Left colon (tissue), 2 donors: ENCODE measurements around the gene DNAAF5. TPM values are rescaled to one million over a fixed set of nuclear protein-coding genes. Genes with fewer than 3 reads are reported as not detected.

Experiments
- ATAC-seq: fragments of 200-7000 bp; cut with Tn5 transposase; one replicate; pipeline ENCODE4 v1.9.1; 2020; ENCODE audit warnings: mild to moderate bottlenecking, moderate library complexity
- DNase-seq, 2 donors: peaks; one replicate each; pipeline ENCODE4 v3.0.0-alpha.2; 2020
- intact Hi-C, 2 donors: fragments of 100-400 bp; cut with DNase I in 1 of 2; cut with micrococcal nuclease in 1 of 2; formaldehyde crosslinking; loops; one replicate each; pipeline versions ENCODE4 v1.11.2 to v1.14.0; 2022; cut with DNase I, micrococcal nuclease
- total RNA-seq, 2 donors: library from RNA; stranded (reverse); fragmentation: NEBNext Ultra II Directional; extraction: Animal tissue kit (Norgen Biotek cat#: 25700); gene quantifications; one replicate each; pipeline ENCODE4 v1.2.1, GENCODE V29; 2021
- donor health status: DM: no; HTN: no; CAD: no.
- donor health status: DM: yes; HTN: yes; CAD: no.

The DNAAF5 gene
- total RNA-seq, 2 donors from 2014 or later = 27.8 to 37.1 TPM

DNA sequence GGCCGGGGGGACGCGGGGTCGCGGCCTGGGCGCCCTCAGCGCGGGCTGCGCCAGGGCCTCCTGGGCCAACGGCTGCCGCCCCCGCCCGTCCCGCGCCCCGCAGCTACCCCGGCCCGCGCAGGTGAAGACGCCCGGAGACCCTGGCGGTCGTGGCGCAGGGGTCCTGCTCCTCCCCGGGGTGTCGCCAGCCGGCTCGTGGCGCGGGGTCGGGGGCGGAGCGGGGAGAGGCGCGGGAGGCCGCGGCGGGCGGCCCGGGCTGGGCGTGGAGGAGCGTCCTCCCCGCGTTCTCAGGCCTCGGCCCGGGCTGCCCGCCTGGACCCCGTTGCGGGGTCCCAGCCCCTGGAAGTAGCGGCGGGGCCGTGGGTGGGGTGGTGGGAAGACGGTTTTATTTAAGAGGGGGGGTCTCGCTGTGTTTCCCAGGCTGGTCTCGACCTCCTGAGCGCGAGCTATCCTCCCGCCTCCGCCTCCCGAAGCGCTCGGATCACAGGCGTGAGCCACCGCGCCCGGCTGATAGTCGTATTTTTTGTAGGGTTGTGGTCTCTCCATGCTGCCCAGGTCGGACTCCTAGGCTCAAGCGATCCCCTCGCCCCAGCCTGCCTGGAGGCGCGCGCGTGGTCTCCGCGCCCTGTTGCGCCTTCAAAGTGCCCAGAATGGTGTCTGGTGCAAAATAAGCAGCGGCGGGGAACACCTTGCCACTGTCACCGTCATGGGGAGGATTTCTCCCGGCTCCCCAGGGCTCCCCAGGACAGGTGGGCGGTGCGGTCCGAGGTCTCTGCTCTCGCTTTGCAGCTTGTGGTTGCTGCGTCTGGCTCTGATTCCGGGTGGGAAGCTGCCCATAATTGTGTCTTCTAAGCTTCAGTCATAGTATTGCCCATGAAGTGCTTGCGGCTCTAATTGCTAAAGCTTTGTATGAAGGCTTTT, 90.5 kb downstream of the DNAAF5 start:
- intact Hi-C loops = no loop called here
- DNase-seq = peak in 1 of 2 donors; percentile 52
- peak; percentile 31 for ATAC-seq

DNA sequence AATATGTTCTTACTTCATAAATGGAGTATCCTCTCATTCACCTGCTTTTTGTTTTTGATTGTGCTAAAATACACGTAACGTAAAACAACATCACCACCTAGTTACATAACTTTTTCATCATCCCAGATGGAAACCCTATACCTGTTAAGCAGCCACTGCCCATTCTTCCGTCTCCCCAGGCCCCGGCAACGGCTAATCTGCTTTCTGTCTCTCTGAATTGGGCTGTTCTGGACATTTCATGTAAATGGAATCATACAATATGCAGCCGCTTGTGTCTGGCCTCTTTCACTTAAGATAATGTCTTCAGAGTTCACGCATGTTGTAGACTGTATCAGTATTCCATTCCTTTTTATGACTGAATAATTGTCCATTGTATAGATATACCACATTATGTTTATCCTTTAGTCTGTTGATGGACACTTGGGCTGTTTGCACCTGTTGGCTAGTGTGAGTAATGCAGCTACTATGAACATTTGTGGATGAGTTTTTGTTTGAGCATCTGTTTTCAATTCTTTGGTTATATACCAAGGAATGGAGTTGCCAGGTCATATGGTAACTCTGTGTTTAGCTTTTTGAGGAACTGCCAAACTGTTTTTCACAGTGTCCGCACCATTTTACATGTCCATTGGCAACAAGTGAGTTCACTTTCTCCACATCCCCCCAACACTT, 91.7 kb downstream of the DNAAF5 start:
- ATAC-seq = no peak
- no peak for DNase-seq
- intact Hi-C loops = no loop called here

DNA sequence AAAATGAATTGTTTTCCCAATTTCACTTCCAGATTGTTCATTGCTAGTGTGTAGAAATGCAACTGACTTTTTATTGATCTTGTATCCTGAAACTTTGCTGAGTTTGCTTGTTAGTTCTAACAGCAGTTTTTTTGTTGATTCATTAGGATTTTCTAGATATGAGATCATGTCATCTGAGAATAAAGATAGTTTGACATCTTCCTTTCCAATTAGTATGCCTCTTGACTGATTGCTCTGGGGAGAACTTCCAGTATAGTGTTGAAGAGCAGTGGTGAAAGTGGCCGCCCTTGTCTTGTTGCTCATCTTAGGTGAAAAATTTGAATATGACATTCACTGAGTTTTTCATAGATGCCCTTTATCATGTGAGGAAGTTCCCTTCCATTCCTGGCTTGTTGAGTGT, 93.8 kb downstream of the DNAAF5 start:
- DNase-seq (no peak), ATAC-seq (no peak)
- intact Hi-C loops = no loop called here

DNA sequence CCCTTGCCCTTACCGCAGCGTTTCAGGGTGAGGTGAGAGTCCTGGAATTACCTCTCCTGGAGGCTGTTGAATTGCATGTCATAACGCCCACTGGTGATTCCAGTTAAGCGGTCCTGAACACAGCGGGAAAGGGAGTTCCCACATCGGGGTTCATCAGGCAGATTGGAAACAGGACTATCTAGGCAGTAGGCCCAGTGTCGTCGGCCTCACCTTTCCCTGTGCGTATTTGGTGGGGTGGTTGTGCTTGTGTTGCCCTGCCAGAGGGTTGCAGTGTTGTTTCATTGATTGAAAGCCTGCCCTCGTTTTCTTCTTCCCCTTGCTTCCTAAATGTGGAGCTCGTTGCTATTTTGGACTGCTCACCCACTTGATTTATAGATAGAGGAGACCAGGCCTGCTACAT, 95.2 kb downstream of the DNAAF5 start:
- DNase-seq (no peak), ATAC-seq (peak; percentile 20)
- intact Hi-C loops = no loop called here

DNA sequence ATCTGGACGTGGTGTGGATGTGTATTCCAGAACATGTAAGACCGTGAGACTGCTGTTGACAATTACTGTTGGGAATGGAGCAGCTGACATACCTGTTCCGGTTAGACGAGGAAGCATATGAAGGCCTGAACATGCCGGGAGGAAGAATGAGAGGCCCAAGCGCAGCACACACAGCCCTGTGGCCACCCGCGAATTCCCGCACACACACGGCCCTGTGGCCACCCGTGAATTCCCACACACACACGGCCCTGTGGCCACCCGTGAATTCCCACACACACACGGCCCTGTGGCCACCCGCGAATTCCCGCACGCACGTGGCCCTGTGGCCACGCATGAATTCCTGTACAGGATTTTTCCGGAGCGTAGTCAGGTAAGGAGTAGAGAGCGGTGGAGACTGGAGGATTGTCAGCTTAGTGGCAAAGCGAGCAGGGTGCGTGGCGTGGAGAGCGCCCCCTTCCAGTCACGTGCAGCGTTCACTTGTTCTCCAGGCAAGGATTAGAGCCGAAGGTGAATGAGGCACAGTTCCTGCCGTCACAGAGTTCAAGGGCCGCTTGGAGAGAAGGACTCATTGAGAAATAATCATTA, 96.3 kb downstream of the DNAAF5 start:
- ATAC-seq (no peak), DNase-seq (no peak)
- intact Hi-C loops = no loop called here

DNA sequence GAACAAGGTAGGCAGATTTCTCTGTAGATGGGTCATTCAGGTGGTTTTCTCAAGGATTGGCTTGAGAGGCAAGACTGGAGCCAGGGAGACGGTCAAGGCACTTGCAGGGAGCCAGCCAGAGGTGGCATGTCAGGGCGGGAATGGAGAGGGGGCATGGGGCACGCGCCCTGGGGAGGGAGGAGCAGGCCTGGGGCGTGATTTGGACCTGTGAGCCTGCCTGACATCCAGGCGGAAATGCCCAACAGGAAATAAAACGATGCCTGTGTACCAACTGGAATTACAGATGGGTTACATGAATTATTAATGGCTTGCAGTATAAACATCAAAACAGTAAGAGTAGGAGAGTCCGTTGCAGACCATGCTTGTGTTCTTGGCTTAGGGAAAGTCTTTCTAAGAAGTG, 97.2 kb downstream of the DNAAF5 start:
- ATAC-seq = peak; percentile 92
- peak in 1 of 2 donors; percentile 49 for DNase-seq
- intact Hi-C loops = no loop called here

DNA sequence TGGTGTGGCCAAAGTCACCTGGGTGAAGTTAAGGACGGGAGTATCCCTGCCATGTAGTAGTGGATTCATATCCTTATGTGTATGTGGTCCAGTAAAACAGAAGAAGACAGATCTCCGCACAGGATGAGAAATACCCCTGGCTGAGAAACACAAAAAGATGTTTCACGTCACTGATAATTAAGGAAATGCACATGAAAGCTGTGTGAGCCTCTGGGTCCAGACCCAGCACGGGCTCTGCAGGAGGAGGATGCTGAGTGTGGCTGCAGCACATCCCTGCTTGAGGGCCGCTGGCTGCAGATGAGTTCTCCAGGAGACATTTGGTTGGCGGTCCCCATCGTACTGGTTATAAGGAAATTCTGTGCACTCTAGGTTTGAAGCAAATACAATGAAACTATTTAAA, 97.6 kb downstream of the DNAAF5 start:
- no peak for ATAC-seq
- no peak for DNase-seq
- intact Hi-C loops = no loop called here

DNA sequence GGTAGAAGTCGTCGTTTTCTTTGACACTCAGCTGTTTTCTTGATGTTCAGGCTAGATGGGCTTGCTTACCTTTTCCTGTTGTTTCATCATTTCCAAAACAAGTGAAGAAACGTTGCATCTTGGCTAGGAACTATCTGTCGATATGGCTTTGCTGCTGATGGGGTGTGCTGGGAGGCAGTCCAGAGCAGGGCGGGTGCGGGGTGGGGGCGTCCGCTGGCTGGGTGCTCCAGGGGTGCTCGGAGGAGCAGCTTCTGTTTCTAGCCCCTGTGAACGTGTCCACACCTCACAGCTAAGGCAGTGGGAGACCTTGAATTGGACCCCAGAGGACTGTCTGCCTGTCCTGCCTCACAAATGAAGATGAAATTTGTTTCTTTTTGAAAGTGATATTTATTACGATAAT, 98.2 kb downstream of the DNAAF5 start:
- no peak for ATAC-seq
- intact Hi-C loops = no loop called here
- DNase-seq = no peak

DNA sequence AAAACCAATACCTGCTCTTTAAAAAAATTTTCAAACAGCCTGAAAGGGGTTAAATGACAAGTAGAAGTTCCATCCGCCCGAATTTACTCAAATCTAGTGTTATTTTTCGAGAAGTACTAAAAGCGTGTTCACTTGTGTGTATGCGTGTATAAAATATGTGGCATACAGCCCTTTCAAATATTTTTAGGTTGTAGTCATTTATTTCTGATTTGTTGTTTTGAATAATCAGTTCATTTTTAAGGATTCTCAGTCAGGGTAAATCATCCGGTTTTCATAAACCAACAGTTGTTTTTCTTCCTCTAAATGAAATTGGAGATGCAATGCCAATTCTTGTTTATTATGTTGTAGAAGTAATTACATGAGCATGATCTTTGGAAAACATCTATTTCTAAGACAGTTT, 98.9 kb downstream of the DNAAF5 start:
- intact Hi-C loops = no loop called here
- no peak for DNase-seq
- ATAC-seq = no peak

DNA sequence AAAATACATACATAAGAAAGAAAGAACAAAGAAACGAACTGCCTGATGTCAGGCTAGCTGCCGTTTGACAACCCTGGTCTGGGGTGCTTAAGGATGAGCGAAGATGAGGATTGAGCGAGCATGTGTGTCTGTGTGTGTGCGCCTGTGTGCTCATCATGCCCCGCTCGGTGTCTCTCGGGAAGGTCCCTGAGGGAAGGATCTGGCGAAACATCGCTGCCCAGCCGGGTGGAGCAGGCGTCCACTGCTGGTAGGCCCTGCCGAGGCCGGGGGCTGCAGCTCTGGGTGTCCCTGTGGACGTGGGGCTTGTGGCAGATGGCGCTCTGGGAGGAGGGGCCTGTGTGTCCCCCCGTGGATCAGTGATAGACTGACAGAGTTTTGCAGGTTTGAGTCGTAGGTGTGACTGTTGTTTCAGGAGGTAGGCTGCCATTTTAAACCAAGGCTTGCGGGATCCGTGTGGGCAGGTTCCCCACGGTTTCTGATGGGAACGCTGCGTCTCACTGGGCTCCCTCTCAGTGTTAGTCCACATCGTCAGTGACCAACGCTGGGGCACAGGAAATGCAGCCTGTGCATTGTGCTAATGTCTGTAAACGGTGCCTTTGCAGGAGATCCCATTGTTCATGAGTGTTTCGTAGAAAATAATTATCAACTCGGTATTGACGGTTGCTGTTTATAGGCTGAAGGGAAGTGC, 99.9 kb downstream of the DNAAF5 start:
- intact Hi-C loops = no loop called here
- no peak for ATAC-seq
- DNase-seq = no peak

DNA sequence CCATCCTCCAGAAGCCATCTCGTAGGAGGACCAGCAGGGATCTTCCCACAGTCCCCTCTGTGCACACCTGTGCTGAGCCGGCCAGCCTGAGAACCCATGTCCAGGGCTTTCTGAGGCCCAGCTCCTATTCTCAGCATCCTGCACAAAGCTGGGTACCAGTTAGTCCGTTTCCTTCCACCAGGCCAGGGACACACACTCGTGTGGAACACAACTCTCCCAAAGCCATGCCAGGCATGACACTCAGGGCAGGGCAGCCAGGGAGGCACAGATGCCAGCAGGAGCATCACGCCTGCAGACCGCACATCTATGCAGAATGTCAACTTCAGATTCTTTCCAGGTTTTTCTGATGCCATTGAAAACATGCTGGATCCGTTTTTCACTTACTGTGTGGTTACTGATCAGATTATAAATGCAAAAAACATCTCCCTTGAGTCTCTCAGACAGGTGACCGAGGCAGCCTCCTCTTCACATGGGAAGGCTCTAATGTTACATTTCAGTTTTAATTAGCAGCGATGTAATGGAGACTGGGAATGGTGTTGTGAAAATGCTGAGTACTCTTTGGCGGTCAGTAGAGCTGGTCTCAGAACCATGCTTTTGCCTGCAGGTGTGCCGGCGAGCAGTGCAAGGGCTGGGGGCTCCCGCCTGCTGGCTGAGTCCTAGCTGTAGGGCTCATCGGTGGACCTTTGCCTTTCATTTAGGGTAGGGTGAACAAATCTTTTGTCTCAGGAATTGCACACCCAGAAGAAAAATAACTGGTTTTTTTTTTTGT, 102.5 kb downstream of the DNAAF5 start:
- DNase-seq = no peak
- no peak for ATAC-seq
- intact Hi-C loops = no loop called here

DNA sequence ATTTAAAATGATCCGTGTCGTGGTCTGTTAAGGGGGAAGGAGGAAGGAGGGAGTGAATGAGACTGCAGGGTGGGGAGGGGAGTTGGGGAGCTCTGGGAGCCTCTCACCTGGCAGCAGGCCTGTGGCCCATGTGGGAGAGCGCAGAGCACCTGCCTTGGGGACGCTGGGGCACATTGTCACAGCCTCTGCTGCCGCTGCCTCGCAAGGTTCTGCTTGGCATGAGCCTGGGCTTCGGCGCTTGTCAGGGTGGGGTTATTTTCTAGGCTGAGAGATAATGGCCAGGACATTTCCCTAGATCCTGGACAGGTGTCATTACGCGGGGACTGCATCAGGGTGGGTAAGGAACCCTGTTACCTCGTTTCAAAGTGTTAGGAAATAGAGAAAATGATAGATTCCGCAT, 103.6 kb downstream of the DNAAF5 start:
- peak; percentile 51 for ATAC-seq
- DNase-seq = no peak
- intact Hi-C loops = loop anchor here in 1 of 2 donors (10.0 kb wide), 1 partner anchor 45 kb away; no protein-coding TSS in a partner anchor

DNA sequence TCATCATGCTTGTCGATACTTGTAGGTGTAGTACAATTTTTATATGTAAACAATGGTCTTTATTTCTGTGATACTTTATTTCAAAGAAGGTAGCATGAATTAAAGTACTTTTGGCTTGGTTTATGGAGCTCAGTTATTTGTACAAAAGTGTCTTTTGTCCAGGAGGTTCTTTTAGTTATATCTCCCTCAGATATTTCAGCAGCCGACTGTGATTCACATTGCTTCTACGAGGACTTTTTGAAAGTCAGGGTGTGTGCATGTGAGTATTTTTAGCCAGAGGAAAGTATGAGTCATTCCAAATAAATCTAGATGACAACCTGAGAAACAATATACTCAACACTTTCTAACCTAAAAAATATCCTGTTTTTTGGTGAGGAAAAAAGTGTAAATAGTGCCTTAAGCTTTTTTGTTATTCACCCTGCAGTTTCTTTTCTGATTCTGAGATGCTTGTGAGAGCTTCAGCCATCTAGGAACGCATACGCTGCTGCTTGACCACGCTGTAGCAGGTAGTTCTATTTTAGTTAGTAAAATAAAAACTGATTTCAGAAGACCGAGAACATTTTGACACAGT, 105.2 kb downstream of the DNAAF5 start:
- intact Hi-C loops = loop anchor here in 1 of 2 donors (2.0 to 10.0 kb wide), 2 partner anchors 35 to 47 kb away; no protein-coding TSS in a partner anchor
- ATAC-seq (peak; percentile 48), DNase-seq (no peak)

DNA sequence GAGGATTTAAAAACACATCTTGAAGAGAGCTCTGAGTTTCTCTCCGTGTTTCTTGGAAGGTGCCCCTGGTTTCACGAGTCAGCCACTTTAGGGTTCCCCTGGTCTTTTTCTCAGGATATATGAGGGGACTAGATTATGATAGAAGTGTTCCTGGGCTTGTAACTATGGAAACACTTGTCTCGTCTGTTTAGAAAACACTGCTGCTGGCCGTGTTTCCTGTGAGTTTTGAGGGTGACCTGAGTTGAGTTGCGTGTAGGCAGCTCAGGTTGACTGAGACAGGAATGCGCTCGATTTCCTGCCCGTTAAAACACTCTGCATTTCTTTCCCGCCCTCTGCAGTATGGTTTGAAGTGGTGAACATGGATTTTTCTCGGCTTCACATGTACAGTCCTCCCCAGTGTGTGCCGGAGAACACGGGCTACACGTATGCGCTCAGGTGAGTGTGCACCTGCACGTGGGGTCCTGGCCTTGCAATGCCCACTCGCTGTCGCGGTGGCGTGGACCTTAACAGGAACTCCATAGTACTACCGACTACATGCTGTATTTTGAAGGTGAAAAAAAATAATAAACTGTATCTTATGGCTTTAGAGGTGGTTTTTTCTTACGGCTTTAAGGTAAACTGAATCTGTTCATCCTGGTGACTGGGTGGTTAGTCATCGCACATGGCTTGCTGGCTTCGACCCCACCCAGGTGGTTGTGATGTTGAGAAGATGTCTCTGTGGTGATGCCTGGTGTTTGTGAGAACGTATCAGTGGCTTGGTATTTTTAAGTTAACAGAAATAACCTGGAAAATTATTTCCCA, 105.9 kb downstream of the DNAAF5 start, which contains the start of gene SUN1:
SUN1 (plus strand) TSS at position 310 of the 801 bp plus-strand sequence; CDS start at position 359, 49 bp downstream.
- peak; percentile 24 for ATAC-seq
- DNase-seq = no peak
- intact Hi-C loops = loop anchor here in 1 of 2 donors (2.0 to 10.0 kb wide), 2 partner anchors 34 to 48 kb away; no protein-coding TSS in a partner anchor

DNA sequence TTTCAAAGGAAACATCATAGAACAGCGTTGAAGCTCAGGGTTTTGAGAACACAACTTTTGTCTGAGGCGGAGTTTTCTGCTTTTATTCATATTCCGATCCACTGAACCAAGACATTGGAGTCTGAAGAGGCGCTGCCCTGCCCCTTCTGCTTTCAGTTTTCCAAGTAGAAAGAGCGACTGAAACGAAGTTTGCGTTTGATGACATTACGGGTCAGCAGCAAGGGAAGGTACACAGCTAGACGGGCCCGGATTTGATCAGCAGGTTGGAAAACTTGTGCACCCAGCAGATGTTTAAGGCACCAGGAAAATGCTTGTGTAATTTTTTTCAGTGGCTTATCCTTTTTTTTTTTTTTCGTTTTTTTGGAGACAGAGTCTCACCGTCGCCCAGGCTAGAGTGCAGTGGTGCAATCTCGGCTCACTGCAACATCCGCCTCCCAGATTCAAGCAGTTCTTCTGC, 106.5 kb downstream of the DNAAF5 start:
- DNase-seq (no peak), ATAC-seq (no peak)
- intact Hi-C loops = loop anchor here in 1 of 2 donors (2.0 to 10.0 kb wide), 2 partner anchors 34 to 48 kb away; no protein-coding TSS in a partner anchor

DNA sequence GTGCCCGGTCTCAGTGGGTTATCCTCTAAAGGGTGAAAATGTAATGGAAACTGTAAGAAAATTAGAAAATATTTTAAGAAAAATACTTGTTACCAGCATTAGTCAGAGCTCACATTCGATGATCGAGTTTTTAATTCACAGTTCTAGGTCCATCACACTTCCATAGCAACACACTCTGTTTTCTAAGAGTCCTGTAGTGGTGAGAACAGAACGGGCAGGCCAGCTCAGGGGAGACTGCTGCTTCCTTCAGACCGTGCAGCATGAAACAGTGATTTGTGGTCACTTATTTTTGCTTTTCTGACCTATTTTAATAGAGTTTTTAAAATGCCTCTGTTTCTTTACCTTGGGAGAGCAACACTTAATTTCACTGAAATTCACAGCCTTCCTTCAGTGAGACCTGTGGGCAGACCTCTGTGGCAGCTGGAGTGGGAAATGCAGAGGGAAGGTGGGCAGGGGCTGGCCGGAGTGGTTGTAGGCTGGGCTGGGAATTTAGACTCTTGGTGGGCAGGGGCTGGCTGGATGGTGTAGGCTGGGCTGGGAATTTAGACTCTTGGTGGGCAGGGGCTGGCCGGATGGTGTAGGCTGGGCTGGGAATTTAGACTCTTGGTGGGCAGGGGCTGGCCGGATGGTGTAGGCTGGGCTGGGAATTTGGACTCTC, 107.2 kb downstream of the DNAAF5 start:
- ATAC-seq (no peak), DNase-seq (no peak)
- intact Hi-C loops = loop anchor here in 1 of 2 donors (2.0 to 10.0 kb wide), 2 partner anchors 33 to 49 kb away; no protein-coding TSS in a partner anchor
